ENCODE results near the gene SPANXC.

- no peak for TF ChIP-seq EZH2phosphoT487 (IDR thresholded peaks at IDR 0.05; ENCODE audit: borderline replicate concordance, low read depth)
- TF ChIP-seq ZBTB33 (IDR thresholded peaks at IDR 0.05; ENCODE audit: borderline replicate concordance, low read depth), result no peak
- no peak for TF ChIP-seq EP300 (IDR thresholded peaks at IDR 0.05; ENCODE audit: borderline replicate concordance in 1 of 2, low read depth in 1 of 2, low read length in 1 of 2)
- TF ChIP-seq CHD2 (IDR thresholded peaks at IDR 0.05; ENCODE audit: low read length, partially characterized antibody), result no peak
- no peak for TF ChIP-seq CTCF (IDR thresholded peaks at IDR 0.05)
- TF ChIP-seq MAX (IDR thresholded peaks at IDR 0.05; ENCODE audit: low read depth), result no peak
- TF ChIP-seq GATA2 (CRISPR knock-in tag; IDR thresholded peaks at IDR 0.05), result no peak
- TF ChIP-seq RCOR1 (IDR thresholded peaks at IDR 0.05; ENCODE audit: low read length), result no peak
- no peak for TF ChIP-seq POLR2AphosphoS5 (IDR thresholded peaks at IDR 0.05; ENCODE audit: low read depth, low read length)
- TF ChIP-seq USF1 (IDR thresholded peaks at IDR 0.05; ENCODE audit: borderline replicate concordance, low read depth), result no peak
- TF ChIP-seq TEAD4 (IDR thresholded peaks at IDR 0.05; ENCODE audit: borderline replicate concordance, insufficient read depth), result no peak
Measured at GRCh38 chrX:141214196-141214595, 28.1 kb downstream of the SPANXC start.
